Measurements from ENCODE around the gene PRAME. TPM values are rescaled to one million over a fixed set of nuclear protein-coding genes. Genes with fewer than 3 reads are reported as not detected.

Gene PRAME
- total RNA-seq, 1 donor from 2014 or later, result not detected

GRCh38 chr22:22548910-22549309 lies 10.2 kb downstream of the PRAME start:
- DNase-seq (ENCODE audit: extremely low spot score, unreplicated experiment), result no peak
- Mint-ChIP-seq H3K36me3 (ENCODE audit: unreplicated experiment) (no peaks in the 10 kb centered on the region), H3K4me3 (ENCODE audit: unreplicated experiment) (no peak overlapping the region), H3K9me3 (ENCODE audit: unreplicated experiment) (no peaks in the 10 kb centered on the region), H3K27ac (ENCODE audit: unreplicated experiment) (no peak overlapping the region), H3K4me1 (ENCODE audit: unreplicated experiment) (no peaks in the 10 kb centered on the region), H3K27me3 (ENCODE audit: unreplicated experiment) (peaks cover 20% of the 10 kb centered on the region)
- no peak for TF ChIP-seq CTCF (IDR thresholded peaks at IDR 0.05)

DNA sequence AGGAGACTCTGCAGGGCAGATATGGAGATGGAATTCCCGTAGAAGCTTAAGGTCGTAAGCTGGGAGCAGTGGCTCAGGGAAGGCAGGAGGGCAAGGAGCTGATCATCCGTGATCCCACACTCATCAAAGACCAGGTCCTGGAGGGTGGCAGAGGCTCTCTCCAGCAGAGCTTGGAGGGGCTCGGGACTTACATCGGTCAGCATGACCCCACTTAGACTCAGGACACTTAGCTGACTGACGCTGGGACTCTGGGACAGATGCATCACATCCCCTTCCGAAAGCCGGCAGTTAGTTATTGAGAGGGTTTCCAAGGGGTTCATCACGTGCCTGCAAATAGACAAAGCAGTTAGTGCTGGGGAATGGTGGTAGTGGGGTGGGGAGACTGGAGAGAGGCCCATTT lies 10.7 kb downstream of the PRAME start:
- H3K9me3 Mint-ChIP-seq (ENCODE audit: unreplicated experiment), result no peaks in the 10 kb centered on the region
- H3K27ac Mint-ChIP-seq (ENCODE audit: unreplicated experiment), result no peak overlapping the region
- no peak for TF ChIP-seq CTCF (IDR thresholded peaks at IDR 0.05)
- H3K27me3 Mint-ChIP-seq (ENCODE audit: unreplicated experiment), result peaks cover 18% of the 10 kb centered on the region
- H3K36me3 Mint-ChIP-seq (ENCODE audit: unreplicated experiment), result no peaks in the 10 kb centered on the region
- no peak overlapping the region for H3K4me3 Mint-ChIP-seq (ENCODE audit: unreplicated experiment)
- H3K4me1 Mint-ChIP-seq (ENCODE audit: unreplicated experiment), result no peaks in the 10 kb centered on the region
- DNase-seq (ENCODE audit: extremely low spot score, unreplicated experiment), result no peak

GRCh38 chr22:22547692-22548300 lies 11.3 kb downstream of the PRAME start:
- H3K27ac Mint-ChIP-seq (ENCODE audit: unreplicated experiment), result no peak overlapping the region
- H3K9me3 Mint-ChIP-seq (ENCODE audit: unreplicated experiment), result no peaks in the 10 kb centered on the region
- TF ChIP-seq CTCF (IDR thresholded peaks at IDR 0.05), result no peak
- no peaks in the 10 kb centered on the region for H3K4me1 Mint-ChIP-seq (ENCODE audit: unreplicated experiment)
- DNase-seq (ENCODE audit: extremely low spot score, unreplicated experiment), result no peak
- H3K36me3 Mint-ChIP-seq (ENCODE audit: unreplicated experiment), result no peaks in the 10 kb centered on the region
- no peak overlapping the region for H3K4me3 Mint-ChIP-seq (ENCODE audit: unreplicated experiment)
- peaks cover 13% of the 10 kb centered on the region for H3K27me3 Mint-ChIP-seq (ENCODE audit: unreplicated experiment)

DNA sequence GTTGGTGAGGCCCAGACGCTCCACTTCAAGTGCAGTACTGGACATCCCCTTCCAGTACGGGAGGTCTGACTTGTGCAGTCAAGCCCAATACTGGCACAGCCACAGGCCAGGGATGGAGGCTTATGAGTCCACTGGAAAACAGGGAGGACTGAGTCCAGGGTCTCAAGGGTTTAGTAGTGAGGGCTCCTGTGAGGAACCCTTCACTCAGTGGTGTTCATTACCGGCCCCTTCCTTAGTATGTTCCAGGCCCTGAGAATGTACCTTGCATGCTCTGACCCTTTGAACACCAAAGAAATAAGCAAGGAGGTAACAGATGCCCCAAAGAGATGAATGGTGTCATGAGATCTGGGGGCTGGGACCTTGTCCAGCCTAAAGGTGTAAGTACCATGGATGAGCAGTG lies 11.8 kb downstream of the PRAME start:
- no peak overlapping the region for H3K4me3 Mint-ChIP-seq (ENCODE audit: unreplicated experiment)
- no peak for TF ChIP-seq CTCF (IDR thresholded peaks at IDR 0.05)
- H3K4me1 Mint-ChIP-seq (ENCODE audit: unreplicated experiment), result no peaks in the 10 kb centered on the region
- H3K27me3 Mint-ChIP-seq (ENCODE audit: unreplicated experiment), result peaks cover 11% of the 10 kb centered on the region
- H3K36me3 Mint-ChIP-seq (ENCODE audit: unreplicated experiment), result no peaks in the 10 kb centered on the region
- no peak for DNase-seq (ENCODE audit: extremely low spot score, unreplicated experiment)
- H3K27ac Mint-ChIP-seq (ENCODE audit: unreplicated experiment), result no peak overlapping the region
- no peaks in the 10 kb centered on the region for H3K9me3 Mint-ChIP-seq (ENCODE audit: unreplicated experiment)

- H3K9me3 Mint-ChIP-seq (ENCODE audit: unreplicated experiment), result no peaks in the 10 kb centered on the region
- no peak for DNase-seq (ENCODE audit: extremely low spot score, unreplicated experiment)
- peaks cover 11% of the 10 kb centered on the region for H3K27me3 Mint-ChIP-seq (ENCODE audit: unreplicated experiment)
- H3K27ac Mint-ChIP-seq (ENCODE audit: unreplicated experiment), result no peak overlapping the region
- H3K4me3 Mint-ChIP-seq (ENCODE audit: unreplicated experiment), result no peak overlapping the region
- no peak for TF ChIP-seq CTCF (IDR thresholded peaks at IDR 0.05)
- H3K4me1 Mint-ChIP-seq (ENCODE audit: unreplicated experiment), result no peaks in the 10 kb centered on the region
- H3K36me3 Mint-ChIP-seq (ENCODE audit: unreplicated experiment), result no peaks in the 10 kb centered on the region
Measured at GRCh38 chr22:22546490-22546889, 12.6 kb downstream of the PRAME start.
